NCI-H1694 treated with DMSO at 0.1 percent for 48 hours (cell line): ENCODE data around the gene SESN3.
"Not testable (repeated sequence)": the region's sequence is repeated elsewhere in the genome, so short reads cannot be mapped to it uniquely, and the experiment has no call there.

ENCODE experiments used
- DNase-seq: peaks from one replicate; lab custom pipeline; 2025; lab: John Stamatoyannopoulos, UW

SESN3 gene

DNA sequence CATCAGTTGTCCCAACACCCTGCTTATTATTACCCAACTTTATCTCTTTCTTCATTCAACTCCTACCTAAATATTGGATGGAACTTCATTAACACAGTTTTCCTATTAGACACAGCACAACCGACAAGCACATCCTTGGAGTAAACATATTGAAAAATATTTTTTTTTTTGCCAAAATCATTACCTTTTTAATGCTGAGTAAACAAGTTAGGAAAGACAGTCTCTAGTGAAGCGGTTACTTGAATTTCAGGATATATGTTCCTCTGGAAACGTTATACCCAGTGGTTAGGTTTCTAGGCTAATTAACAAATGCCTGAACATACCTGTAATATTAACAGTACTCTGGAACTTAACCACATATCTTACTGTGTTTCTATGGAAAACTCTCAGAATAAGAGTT is 11.4 kb downstream of the SESN3 start:
- DNase-seq: no peak

DNA sequence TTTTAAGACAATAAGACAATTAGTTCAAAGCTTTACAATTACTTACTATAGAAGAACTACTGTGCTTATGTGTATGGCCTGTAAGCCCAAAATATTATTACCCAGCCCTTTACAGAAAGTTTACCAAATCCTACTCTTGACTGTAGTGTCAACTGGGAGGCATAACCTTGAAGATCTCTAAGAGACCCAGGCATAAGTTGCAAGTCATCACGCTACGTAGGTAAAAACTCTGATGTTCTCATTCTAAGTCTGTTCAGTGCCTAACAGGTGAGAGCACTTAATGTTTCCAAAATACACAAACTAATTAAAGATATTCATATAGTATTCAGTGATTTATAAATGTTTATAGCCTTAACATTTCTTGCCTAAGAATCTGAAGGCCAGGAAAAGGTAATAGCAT is 12.9 kb downstream of the SESN3 start:
- DNase-seq: no peak

DNA sequence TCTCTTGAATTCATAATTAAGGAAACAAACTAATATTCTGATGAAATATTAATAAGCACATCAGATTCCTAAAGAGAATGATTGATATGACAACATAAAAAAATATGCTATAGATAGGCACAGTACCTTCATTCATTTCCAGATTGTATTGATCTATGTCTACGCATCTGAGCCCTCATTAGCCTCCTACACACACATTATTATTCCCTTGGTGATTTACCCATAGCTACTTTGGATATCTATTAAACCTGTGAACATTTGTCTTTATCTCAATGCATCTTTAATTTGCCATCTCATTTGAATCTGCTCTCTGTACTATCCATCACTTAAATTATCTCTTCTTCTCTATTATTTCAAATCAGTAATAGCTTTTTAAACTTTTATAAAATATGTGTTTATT is 18.4 kb downstream of the SESN3 start:
- DNase-seq: no peak

DNA sequence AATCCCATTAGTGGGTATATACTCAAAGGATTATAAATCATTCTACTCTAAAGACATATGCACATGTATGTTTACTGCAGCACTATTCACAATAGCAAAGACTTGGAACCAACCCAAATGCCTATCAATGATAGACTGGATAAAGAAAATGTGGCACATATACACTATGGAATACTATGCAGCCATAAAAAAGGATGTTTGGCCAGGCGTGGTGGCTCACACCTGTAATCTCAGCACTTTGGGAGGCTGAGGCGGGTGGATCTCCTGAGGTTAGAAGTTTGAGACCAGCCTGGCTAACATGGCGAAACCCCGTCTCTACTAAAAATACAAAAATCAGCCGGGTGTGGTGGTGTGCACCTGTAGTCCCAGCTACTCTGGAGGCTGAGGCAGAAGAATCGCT is 21.5 kb downstream of the SESN3 start:
- DNase-seq: not testable (repeated sequence)

DNA sequence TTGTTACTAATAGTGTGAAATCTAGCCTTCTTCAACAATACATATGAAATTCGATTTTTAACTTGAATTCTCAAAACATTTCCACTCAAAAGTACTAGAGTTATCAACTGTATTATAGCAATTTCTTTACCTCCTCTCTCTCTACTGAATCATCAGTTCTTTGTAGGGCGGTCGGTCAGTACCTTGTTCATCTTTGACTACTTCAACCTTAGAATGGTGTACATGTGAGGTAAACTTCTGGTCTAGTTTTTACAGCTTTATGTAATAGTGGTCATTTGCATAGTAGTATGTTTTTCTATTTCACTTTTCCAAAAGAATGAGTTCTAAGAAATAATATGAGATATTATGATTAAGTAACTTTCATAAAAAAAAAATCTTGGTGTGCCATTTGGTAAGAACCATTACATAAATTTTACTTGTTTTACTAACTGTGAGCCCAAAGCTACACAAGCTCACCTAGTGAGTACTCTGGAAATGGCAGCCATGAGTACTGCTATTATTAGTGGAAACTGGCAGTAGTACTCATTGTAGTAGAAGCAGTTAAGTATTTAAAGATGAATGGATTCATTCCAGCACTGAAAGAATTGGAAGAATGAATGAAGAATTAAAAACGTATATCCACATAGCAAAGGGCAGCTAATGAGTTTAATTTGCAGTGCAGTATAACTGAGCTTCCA is 30.1 kb downstream of the SESN3 start:
- no peak for DNase-seq

DNA sequence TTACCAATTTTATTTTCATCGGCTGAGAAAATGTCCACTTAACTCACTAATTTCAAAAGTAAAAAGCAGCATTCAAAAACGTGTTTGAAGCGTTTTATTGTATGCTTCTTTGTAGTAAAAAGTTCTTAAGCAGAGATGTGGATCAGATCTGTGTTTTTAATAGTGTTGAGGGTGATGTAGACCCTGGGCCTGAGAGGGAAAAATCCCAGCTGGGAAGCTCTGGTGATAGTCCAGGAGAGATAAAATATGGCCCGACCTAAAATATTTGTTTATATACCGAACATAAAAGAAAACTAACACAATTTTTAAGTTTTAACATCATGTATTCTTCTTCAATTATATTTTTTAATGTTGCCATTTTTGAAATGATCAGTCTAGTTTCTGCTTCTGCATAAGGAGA is 35.2 kb downstream of the SESN3 start:
- no peak for DNase-seq

DNA sequence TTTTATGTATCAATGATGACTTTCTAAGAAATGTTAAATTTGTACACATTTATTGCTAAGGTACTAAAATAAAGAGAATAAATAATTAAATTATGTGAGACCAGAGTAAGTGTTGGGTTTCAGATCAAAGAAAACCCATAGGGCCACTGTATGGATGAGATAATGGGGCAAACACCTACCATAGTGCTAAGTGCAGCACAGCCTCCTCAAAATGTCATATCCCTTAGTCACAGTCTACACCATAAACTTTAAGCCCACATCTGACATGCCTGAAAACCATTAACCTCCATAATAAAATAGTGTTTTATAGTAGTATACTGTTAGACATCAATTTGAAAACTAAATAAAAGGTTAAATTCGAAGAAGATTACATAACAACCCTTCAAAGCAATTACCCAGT is 37.5 kb downstream of the SESN3 start:
- DNase-seq: no peak

DNA sequence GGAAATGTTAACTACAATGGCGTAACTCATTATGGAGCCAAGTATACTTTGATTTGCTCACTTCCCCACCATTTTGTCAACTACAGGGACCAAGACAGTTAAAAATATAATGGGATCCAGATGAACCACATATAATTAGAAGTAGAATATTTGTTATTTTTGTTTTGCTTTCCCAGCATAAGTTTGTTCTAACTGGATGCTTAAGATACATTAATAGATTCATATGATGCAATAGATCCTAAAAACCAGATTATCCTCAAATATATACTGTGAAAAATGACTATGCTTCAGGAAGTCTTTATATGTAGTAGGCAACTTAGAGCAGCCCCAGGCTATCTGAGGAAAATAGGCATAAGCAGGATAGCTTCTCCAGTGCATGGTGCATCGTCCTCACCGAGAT is 38.3 kb downstream of the SESN3 start:
- no peak for DNase-seq

DNA sequence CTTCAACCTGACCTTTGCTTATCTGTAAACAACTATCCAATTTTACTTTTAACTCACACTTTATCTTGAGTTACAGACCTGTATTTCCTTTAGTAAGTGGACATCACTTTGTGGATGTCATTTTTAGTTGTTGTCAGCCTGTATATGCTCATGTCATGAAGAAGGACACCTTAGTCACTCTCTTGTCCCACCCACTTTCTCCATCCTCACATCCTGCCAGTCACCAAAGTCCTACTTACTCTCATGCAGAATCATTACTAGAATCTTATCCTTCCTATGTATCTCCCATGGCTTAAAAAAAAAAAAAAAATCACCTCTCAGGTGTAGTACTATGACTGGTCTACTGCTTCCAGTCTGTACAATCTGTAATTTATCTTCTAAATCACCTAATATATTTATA is 43.3 kb downstream of the SESN3 start:
- no peak for DNase-seq

DNA sequence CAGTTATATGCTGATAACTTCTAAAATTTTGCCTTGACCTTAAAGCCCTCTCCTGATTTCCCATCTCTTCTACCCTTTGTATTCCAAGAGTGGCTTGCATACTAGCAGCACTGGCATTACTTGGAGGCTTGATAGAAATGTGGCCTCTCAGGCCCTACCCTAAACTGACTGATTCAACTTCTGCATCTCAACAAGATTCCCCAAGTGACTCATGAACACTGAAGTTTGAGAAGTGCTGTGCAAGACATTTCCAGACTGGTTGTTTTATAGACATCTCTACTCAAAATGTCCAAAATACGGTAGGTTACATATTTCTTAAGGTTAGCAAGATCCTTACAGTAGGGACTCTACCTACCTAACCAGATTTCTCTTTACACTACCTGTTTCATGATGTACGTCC is 48.6 kb downstream of the SESN3 start:
- no peak for DNase-seq

DNA sequence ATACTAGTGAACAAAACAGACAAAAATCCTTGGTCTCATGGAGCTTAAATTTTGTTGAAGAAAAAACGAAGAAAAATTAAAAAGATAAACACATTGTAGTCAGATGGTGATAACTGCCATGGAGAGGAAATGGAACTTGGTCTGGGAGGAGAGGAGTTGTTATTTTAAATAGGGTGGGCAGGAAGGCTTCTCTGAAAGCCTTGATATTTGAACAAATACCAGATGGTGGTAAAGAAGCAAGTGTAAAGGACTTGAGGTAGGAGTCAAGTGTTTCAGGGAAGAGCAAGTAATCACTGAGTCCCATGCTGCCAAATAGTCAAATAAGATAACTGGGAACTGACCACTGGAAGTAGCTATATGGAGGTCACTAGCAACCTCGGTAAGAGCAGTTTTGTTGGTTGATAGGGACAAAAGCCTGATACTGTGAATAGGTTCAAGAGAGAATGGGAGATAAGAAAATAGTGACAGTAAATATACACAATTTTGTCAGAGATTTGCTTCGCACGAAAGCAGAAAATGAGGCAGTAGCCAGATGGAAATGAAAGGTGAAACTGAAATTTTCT is 55.1 kb downstream of the SESN3 start:
- DNase-seq: no peak

DNA sequence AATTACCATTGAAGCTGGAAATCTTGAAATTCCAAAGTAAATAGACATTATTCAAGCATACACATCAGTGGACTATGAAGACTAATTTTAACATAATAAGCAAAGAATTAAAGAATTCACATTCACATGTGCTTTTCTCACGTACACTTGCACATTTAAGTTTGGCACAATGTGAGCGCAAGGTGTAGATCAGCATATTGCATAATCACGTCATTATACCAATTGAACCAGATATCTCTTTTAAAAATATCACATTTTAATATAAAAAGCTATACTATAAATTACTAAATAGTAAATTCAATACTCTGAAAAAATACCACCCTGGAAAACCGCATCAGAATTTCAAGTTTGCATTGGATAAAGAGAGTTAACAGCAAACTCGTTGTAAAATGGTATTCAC is 60.7 kb downstream of the SESN3 start:
- no peak for DNase-seq

DNA sequence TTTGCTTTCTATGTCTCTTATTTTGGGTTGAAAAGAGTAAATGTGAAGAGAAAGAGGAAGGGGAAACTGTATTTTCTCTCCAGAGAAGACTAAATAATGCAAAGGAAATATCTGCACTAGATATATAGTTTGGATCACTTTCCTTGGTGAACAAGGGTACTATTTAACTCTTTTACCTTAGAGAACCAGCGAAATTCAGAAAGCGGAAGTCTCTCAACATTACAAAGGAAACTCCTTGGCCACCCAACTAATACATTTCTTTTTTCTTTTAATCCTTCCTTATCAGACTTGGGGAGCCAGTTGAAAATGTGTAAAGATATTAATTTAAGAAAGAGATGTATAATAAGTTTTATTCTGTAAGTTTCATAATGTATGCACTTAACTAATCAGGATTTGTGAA is 64.2 kb downstream of the SESN3 start:
- DNase-seq: no peak

DNA sequence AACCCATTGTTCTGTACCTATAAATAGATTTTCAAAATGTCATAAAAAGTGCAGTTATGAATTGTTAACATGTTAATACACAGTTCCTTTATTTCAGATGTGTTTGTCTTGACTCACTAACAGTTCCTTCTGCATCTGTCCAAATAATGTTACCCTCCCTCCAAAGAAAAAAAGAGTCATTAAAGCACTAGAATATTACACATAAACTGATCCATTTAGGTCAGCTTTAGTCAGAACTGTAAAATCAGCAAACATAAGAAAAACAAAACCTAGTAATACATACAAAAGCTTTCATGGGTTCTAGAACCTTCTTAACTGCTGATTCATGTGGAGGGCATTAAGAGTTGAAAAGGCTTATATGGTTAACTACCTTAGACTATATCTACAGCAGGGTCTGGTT is 65.4 kb downstream of the SESN3 start:
- DNase-seq: no peak

DNA sequence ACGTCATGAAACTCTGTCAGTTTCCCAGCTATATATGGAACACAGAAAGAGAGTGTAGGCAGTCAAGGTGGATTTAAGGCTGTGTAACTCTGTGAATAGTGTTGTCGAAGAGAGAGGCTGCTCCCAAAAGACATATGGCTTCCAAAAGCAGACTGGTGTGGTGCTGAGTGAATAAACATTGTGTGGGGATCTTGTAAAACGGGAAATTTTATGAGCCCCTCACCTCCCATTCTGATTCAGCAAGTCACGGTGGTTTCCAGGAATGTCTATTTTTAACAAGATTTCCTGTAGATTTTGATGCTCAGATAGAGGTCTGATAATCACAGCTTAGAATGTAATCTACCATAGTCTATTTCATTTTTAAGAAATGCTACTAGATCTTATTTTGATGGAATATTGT is 67.9 kb downstream of the SESN3 start:
- no peak for DNase-seq

DNA sequence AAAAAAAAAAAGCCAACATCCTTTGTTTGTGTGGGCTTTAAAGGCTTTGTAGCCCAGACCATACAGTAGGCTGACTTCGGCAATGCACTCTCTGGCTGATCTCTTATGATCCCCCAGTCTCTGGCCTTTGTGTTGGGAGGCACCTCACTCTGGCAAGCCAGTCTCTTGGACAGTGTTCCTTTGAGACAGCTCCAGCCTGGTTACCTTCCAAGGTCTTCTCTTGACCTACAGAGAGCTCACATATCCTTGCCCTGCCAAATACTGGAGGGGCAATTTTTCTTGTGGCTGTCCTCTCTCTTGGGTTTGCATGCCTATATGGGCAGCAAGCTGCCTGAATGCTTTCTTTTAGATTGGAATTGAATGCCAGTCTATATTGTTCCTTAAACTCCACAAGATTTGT is 69.8 kb downstream of the SESN3 start:
- no peak for DNase-seq

DNA sequence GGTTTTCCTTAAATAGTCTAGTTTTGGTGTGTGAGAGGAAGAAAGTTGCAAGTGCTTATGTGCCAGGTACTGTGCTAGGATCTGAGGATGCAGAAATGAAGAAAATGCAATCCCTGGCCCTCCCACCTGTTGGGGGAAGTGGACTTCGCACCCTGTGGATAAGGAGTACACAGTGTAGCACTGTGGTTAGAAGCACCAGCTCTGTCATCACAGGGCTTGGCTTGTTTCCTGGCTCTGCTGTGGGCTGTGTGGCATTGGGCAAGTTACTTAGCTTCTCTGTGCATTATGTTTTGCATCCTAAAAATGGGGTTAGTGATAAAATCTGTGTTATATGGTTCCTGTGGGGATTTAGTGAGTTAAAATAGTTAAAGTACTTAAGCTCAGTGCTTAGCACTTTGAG is 73.2 kb downstream of the SESN3 start:
- no peak for DNase-seq

DNA sequence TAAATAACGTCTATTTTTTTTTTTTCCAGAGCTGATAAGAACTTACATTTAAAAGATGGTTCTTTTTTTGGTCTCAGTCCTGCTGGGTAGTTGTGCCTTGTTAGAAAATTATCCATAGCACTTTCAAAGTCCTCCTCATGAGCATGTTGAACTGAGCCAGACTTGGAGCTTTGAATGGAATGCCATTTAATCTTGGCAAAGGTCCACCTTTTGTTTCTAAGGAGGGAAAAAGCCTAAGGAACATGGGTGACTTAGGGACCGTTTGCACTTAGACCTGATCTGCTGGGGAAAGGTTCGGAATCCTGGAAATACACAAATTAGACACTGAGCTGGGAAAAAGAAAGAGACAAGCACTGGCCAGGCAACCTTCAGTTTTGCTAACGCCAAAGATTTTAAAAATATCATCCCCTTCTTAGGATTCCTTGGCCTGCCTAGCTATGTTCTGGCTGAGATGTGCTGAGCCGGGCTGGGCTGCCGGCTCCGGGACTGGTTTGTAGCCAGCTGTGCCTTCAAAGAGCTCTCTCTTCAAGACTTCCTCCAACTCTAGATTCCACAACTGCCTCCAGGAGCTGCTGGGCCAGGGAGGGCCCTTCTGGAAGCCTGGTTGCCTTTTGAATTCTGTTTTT is 74.0 kb downstream of the SESN3 start:
- no peak for DNase-seq

DNA sequence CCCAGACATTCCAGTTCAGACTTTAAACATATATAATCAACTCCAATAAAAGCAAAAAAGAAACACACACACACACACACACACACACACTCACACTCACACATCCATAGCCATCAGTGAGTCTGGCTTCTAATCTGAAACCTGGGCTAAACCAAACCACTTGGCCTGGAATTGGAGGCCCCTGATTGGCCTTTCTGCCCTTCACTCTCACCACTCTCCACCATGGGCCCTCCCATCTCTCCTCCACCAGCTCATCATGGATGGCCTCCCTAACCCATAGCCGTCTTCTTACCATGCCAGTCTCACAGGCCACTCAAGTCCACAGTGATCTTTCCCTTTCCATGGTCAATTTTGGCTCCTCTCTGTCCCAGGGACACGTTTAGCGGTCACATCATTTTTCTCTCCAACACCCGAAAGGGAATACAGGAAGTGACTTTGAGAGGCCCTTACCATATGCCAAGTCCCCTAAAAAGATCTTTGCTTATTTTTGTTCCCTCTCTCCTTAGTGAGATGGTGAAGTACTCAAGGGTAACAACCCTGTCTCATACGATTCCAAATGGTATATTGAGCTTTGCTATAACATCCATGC is 74.8 kb downstream of the SESN3 start:
- DNase-seq: no peak

DNA sequence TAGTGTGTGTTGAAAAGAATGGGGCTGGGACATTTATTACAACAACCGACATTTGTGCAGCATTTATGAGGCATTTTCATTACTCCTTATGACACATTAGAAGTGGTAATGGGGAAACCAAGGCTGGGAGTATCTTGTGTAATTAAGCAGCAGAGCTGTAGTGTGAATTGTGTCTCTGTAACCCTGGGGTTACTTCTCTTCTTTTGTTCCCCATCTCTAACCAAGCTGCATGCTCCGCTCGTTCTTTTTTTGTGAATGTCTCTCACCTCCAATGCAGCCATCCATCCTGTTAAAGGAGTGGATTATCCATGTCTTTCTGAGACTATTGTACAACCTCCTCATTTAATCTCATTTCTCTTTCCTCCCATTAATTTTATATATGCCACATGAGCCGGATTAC is 75.6 kb downstream of the SESN3 start:
- DNase-seq: no peak

DNA sequence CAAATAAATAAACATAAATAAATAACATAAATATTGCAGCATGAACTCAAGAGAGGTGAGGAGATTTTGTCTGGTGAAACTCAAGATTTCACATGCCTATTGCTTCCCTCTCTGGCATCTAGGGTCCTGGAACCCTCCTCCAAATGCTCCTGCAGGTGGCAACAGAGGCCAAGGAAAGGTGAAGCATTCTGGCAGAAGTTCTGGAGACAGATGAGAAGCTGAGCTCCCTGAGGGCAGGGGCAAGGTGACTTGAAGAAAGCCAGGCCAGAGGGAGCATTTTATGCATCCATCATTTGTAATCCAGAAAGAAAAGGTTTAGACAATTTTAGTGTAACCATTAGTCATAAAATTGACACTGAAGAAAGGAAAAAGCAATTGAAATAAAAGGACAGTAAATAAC is 76.5 kb downstream of the SESN3 start:
- peak; percentile 9 for DNase-seq

DNA sequence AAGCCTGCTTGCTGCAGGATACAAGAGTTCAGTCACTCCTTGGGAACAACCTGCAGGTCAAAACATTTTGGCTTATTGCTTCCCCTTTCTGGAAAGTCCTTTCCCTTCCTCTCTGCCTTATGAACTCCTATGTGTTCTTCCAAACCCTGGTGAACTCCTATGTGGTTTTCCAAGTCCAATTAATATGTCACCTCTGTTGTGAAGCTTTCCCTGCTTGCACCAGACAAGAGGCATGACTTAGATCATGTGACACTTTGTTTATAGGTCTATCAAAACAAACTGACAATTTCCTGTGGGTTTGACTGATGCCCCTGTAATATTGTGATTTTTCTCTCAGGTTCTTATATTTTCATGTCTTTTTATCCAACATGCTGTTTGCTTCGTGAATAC is 77.2 kb downstream of the SESN3 start:
- DNase-seq: no peak
